ENCODE data around the gene CPSF4. TPM values are rescaled to one million over a fixed set of nuclear protein-coding genes. Genes with fewer than 3 reads are reported as not detected.

The CPSF4 gene
- total RNA-seq, 1 experiment from 2014 or later, result 67.0 TPM

GRCh38 chr7:99433158-99433557, 5.6 kb upstream of the CPSF4 start (continued):
- TF ChIP-seq ZBTB33 (IDR thresholded peaks at IDR 0.05; ENCODE audit: extremely low read depth, insufficient replicate concordance, low read length), result no peak
- no peak for TF ChIP-seq ZFX (IDR thresholded peaks at IDR 0.05)
- no peak for TF ChIP-seq MAX (IDR thresholded peaks at IDR 0.05)
- TF ChIP-seq EZH2 (IDR thresholded peaks at IDR 0.05), result no peak

- peak overlapping the region; percentile 91 to 99 for H3K4me3 ChIP-seq (replicated peaks in 1 of 2; ENCODE audit: low read depth in 1 of 2, low read length in 2 of 2)
- peak; percentile 16 for ATAC-seq
- RAD21 ChIA-PET (ENCODE audit: low non-redundant PET in 1 of 2, low total read pairs in 2 of 2, uncharacterized antibody in 2 of 2, unreplicated experiment in 2 of 2), result no interaction called here
- H3K9me2 ChIP-seq (ENCODE audit: insufficient read depth), result no peaks in the 10 kb centered on the region
- H3K79me2 ChIP-seq (ENCODE audit: insufficient read depth, low read length), result peaks cover 74% of the 10 kb centered on the region
- H3K27me3 ChIP-seq (ENCODE audit: insufficient read depth, low read length), result no peaks in the 10 kb centered on the region
- H3K4me2 ChIP-seq (ENCODE audit: low read length), result peak overlapping the region; percentile 81
- peak overlapping the region; percentile 95 for H3K9ac ChIP-seq (ENCODE audit: low read length)
- H4K20me1 ChIP-seq (ENCODE audit: insufficient read depth), result peaks cover 9% of the 10 kb centered on the region; the same call in 1 of the 2 replicates
- no peak overlapping the region for H2AFZ ChIP-seq (ENCODE audit: low read depth, low read length, poor library complexity, severe bottlenecking)
- no peak for DNase-seq (ENCODE audit: low read depth, low spot score)
- peaks cover 4 to 17% of the 10 kb centered on the region in 2 experiments; a peak in 3 of 4 replicates for H3K4me1 ChIP-seq (ENCODE audit: control insufficient read depth in 1 of 2, insufficient read depth in 2 of 2, low read length in 2 of 2)
- no peaks in the 10 kb centered on the region for H3K9me3 ChIP-seq (ENCODE audit: control insufficient read depth in 1 of 2, insufficient read depth in 1 of 2, low read depth in 1 of 2, low read length in 2 of 2)
- TSS peak; percentile 60 for BruUV-seq (replicated peaks)
- CTCF ChIA-PET, result interaction anchor here (0.6 kb wide), 1 partner anchor 482 kb away, joined by 3 read pairs; the partner anchor contains the start of gene TRIM4
- intact Hi-C loops (cut with micrococcal nuclease), result no loop called here
- H3K27ac ChIP-seq (ENCODE audit: low read depth, low read length), result peak overlapping the region; percentile 92
- H3K36me3 ChIP-seq (ENCODE audit: control insufficient read depth in 1 of 2, insufficient read depth in 2 of 2, low read length in 2 of 2), result peaks cover 9 to 18% of the 10 kb centered on the region in 2 experiments
- POLR2A ChIA-PET, result interaction anchor here (0.6 kb wide), 2 partner anchors 21 to 395 kb away, joined by 3 to 4 read pairs; no protein-coding TSS in a partner anchor
- no peak for TF ChIP-seq FOSL1 (IDR thresholded peaks at IDR 0.05; ENCODE audit: low read depth)
- TF ChIP-seq SP1 (IDR thresholded peaks at IDR 0.05; ENCODE audit: low read depth), result no peak
- no peak for TF ChIP-seq SRF (IDR thresholded peaks at IDR 0.05; ENCODE audit: low read depth)
These were observed 684 bp upstream of the CPSF4 start for GRCh38 chr7:99437946-99438572.
